ENCODE data around the gene RAB31. TPM values are rescaled to one million over a fixed set of nuclear protein-coding genes. Genes with fewer than 3 reads are reported as not detected.

RAB31 gene
- total RNA-seq, 1 experiment from 2014 or later: 32.9 TPM

- ChIA-PET CTCF (no interaction called here), POLR2A (no interaction called here)
- Mint-ChIP-seq H3K36me3 (no peaks in the 10 kb centered on the region; the same call in 1 of the 2 replicates), H3K4me3 (no peak overlapping the region), H3K9me3 (0 out of 2 replicates have a peak, but pooled peaks cover under 1% of the 10 kb centered on the region), H3K4me1 (peaks cover 6% of the 10 kb centered on the region), H3K27me3 (ENCODE audit: low read depth) (no peaks in the 10 kb centered on the region), H3K27ac (no peak overlapping the region)
- ATAC-seq: no peak
- TF ChIP-seq ZBTB43 (CRISPR knock-in tag; IDR thresholded peaks at IDR 0.05) (no peak), E2F1 (CRISPR knock-in tag; IDR thresholded peaks at IDR 0.05) (no peak), PRDM15 (CRISPR knock-in tag; IDR thresholded peaks at IDR 0.05) (no peak), JUN (CRISPR knock-in tag; IDR thresholded peaks at IDR 0.05) (no peak), STAT6 (CRISPR knock-in tag; conservative IDR thresholded peaks at IDR 0.05; ENCODE audit: low read depth) (no peak), ZMAT4 (CRISPR knock-in tag; IDR thresholded peaks at IDR 0.05) (no peak), ZNF121 (CRISPR knock-in tag; IDR thresholded peaks at IDR 0.05) (no peak), FOXP1 (CRISPR knock-in tag; IDR thresholded peaks at IDR 0.05; ENCODE audit: borderline replicate concordance) (no peak), ATF2 (CRISPR knock-in tag; IDR thresholded peaks at IDR 0.05; ENCODE audit: borderline replicate concordance, low read depth) (no peak), USF1 (CRISPR knock-in tag; IDR thresholded peaks at IDR 0.05) (no peak), TEAD4 (CRISPR knock-in tag; IDR thresholded peaks at IDR 0.05) (no peak), SMAD4 (CRISPR knock-in tag; IDR thresholded peaks at IDR 0.05) (no peak)
- DNase-seq (ENCODE audit: low spot score): no peak
These were observed 116.4 kb downstream of the RAB31 start for GRCh38 chr18:9824474-9824832.

- no peak for ATAC-seq
- H3K36me3 Mint-ChIP-seq: no peaks in the 10 kb centered on the region
- H3K27ac Mint-ChIP-seq: no peak overlapping the region
- DNase-seq (ENCODE audit: low spot score): no peak
- H3K9me3 Mint-ChIP-seq: no peaks in the 10 kb centered on the region
- H3K4me1 Mint-ChIP-seq: peaks cover 6% of the 10 kb centered on the region
- H3K27me3 Mint-ChIP-seq (ENCODE audit: low read depth): no peaks in the 10 kb centered on the region
- no peak overlapping the region for H3K4me3 Mint-ChIP-seq
- ChIA-PET POLR2A (no interaction called here), CTCF (no interaction called here)
- TF ChIP-seq SMAD3 (CRISPR knock-in tag; IDR thresholded peaks at IDR 0.05; ENCODE audit: borderline replicate concordance): no peak
- TF ChIP-seq ZNF425 (CRISPR knock-in tag; conservative IDR thresholded peaks at IDR 0.05): no peak
- no peak for TF ChIP-seq FOXP1 (CRISPR knock-in tag; IDR thresholded peaks at IDR 0.05; ENCODE audit: borderline replicate concordance)
- no peak for TF ChIP-seq NFATC4 (CRISPR knock-in tag; IDR thresholded peaks at IDR 0.05)
- TF ChIP-seq ZNF138 (CRISPR knock-in tag; conservative IDR thresholded peaks at IDR 0.05): no peak
- TF ChIP-seq JAZF1 (CRISPR knock-in tag; IDR thresholded peaks at IDR 0.05): no peak
These were observed 116.9 kb downstream of the RAB31 start for GRCh38 chr18:9824952-9825371.

Measured in WTC11 (cell line).